D721Med (cell line): ENCODE data around the gene INTS6.

ENCODE experiments used
- DNase-seq: peaks from one replicate; pipeline ENCODE4 v3.0.0; 2011; ENCODE audit warnings: low spot score; ENCODE audit not compliant: insufficient read length
- FAIRE-seq: peaks from 2 replicates; lab custom pipeline; 2011; peaks lifted over from hg19 to GRCh38; lab: Jason Lieb, UNC
- CTCF ChIP-seq: IDR thresholded peaks from 2 replicates; pipeline ENCODE4 v1.5.1; 2012; ENCODE audit warnings: mild to moderate bottlenecking, control low read depth; ENCODE audit not compliant: insufficient read depth; ENCODE audit errors: missing control alignments

Gene INTS6

GRCh38 chr13:51371768-51372399 is 81.0 kb downstream of the INTS6 start:
- DNase-seq (no peak), FAIRE-seq (no peak)
- TF ChIP-seq CTCF: no peak

GRCh38 chr13:51370811-51371210 is 82.0 kb downstream of the INTS6 start:
- no peak for DNase-seq
- TF ChIP-seq CTCF: no peak
- no peak for FAIRE-seq

DNA sequence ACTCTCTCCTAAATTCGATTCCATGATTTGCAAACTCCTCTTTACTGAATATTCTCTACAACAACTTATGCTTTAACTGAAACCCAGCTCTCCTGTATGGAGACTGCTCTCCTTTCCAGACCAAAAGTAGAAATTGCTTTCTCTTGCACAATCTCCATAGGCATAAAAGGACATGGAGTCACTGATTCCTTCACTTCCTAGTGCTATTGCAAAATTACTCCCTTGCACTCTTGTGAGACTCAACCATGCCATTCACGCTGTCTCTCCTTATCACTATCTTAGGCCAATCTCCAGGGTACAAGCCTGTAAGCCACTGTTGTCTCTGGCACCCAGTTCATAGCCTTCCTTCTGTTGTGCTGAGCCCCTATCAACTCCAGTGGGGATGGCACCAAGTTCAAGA is 82.7 kb downstream of the INTS6 start:
- DNase-seq (no peak), FAIRE-seq (no peak)
- no peak for TF ChIP-seq CTCF

DNA sequence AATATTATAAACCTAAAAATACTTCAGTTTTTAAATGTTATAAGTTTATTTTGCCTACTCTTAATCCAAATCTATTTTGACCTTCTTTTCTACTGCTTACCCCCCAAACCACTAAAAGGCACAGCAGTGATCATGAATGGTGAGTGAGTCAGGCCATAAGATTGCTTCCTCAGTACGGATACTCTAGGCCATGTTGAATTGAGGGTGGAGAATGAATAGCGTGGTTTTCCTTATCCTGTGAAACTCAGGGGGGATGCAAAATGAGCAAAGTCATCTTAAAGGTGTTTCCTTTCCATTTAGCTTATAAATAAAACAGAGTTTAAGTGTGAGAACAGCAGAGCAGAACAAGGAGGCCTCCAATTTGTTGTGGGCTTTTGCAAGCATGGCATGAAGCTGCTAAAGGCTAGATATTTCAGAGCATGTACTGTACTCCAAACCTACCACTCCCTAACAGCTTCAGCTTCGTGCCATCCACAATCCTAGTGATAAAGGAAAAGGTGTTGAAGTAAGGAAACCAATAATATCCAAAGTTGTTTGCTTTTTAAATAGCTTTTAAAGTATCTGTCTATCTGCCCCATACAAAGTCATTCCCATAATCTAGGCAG is 88.3 kb downstream of the INTS6 start:
- FAIRE-seq (no peak), DNase-seq (no peak)
- no peak for TF ChIP-seq CTCF

DNA sequence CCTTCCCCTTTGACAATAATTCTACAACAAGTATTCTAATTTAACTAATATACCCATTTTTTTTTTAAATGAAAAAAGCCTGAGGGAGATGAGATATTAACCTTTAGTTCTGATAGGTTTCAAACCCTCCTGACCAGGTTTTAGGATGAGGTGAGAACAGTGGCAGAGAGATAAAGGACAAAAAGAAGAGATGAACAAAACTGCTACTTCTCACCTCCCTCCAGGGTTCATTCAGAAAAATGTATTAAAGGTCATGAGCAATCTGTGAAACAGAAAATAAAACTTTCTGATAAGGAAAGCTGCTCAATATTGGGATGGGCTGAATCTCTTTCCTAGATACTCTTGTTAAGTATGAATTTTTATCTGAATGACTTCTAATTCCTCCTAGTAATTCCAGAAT is 89.2 kb downstream of the INTS6 start:
- TF ChIP-seq CTCF: no peak
- FAIRE-seq (no peak), DNase-seq (no peak)

- no peak for TF ChIP-seq CTCF
- DNase-seq (no peak), FAIRE-seq (no peak)
These were observed 91.7 kb downstream of the INTS6 start for GRCh38 chr13:51361106-51361505.

- DNase-seq (no peak), FAIRE-seq (no peak)
- TF ChIP-seq CTCF: no peak
These were observed 92.3 kb downstream of the INTS6 start for GRCh38 chr13:51360489-51360888.
